ENCODE data around the gene RAI14.

- TF ChIP-seq, protein P1, sequence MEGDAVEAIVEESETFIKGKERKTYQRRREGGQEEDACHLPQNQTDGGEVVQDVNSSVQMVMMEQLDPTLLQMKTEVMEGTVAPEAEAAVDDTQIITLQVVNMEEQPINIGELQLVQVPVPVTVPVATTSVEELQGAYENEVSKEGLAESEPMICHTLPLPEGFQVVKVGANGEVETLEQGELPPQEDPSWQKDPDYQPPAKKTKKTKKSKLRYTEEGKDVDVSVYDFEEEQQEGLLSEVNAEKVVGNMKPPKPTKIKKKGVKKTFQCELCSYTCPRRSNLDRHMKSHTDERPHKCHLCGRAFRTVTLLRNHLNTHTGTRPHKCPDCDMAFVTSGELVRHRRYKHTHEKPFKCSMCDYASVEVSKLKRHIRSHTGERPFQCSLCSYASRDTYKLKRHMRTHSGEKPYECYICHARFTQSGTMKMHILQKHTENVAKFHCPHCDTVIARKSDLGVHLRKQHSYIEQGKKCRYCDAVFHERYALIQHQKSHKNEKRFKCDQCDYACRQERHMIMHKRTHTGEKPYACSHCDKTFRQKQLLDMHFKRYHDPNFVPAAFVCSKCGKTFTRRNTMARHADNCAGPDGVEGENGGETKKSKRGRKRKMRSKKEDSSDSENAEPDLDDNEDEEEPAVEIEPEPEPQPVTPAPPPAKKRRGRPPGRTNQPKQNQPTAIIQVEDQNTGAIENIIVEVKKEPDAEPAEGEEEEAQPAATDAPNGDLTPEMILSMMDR (IDR thresholded peaks at IDR 0.05; ENCODE audit: insufficient read depth, low read depth, low read length), result no peak
- no peak for TF ChIP-seq EZH2 (IDR thresholded peaks at IDR 0.05; ENCODE audit: insufficient read depth, low read length)
These were observed 213.1 kb downstream of the RAI14 start for GRCh38 chr5:34869256-34869655.

Measured in astrocyte (in vitro differentiated cells and primary cell).